Fibroblast of mammary gland (primary cell): ENCODE measurements around the gene DEDD.

ENCODE experiments used
- DNase-seq: peaks from one replicate; pipeline ENCODE4 v3.0.0-alpha.2; 2010; ENCODE audit warnings: low read depth
- H3K4me3 ChIP-seq: 2 replicates; pipeline ENCODE4 v1.5.1; 2011; ENCODE audit warnings: low read depth, mild to moderate bottlenecking, low read length, moderate library complexity; ENCODE audit not compliant: control insufficient read depth
- TF ChIP-seq, protein P1 (sequence below): conservative IDR thresholded peaks from 2 replicates; pipeline ENCODE4 v1.5.1; 2011; ENCODE audit warnings: low read depth, low read length, inconsistent platforms; ENCODE audit not compliant: control insufficient read depth, insufficient read depth

DEDD gene

GRCh38 chr1:161162806-161163205 is 30.3 kb upstream of the DEDD start:
- no peak for DNase-seq
- H3K4me3 ChIP-seq: no peak overlapping the region
- TF ChIP-seq, protein P1, sequence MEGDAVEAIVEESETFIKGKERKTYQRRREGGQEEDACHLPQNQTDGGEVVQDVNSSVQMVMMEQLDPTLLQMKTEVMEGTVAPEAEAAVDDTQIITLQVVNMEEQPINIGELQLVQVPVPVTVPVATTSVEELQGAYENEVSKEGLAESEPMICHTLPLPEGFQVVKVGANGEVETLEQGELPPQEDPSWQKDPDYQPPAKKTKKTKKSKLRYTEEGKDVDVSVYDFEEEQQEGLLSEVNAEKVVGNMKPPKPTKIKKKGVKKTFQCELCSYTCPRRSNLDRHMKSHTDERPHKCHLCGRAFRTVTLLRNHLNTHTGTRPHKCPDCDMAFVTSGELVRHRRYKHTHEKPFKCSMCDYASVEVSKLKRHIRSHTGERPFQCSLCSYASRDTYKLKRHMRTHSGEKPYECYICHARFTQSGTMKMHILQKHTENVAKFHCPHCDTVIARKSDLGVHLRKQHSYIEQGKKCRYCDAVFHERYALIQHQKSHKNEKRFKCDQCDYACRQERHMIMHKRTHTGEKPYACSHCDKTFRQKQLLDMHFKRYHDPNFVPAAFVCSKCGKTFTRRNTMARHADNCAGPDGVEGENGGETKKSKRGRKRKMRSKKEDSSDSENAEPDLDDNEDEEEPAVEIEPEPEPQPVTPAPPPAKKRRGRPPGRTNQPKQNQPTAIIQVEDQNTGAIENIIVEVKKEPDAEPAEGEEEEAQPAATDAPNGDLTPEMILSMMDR: no peak

- no peak for DNase-seq
- TF ChIP-seq, protein P1: no peak
Measured at GRCh38 chr1:161162052-161162451, 29.6 kb upstream of the DEDD start.

DNA sequence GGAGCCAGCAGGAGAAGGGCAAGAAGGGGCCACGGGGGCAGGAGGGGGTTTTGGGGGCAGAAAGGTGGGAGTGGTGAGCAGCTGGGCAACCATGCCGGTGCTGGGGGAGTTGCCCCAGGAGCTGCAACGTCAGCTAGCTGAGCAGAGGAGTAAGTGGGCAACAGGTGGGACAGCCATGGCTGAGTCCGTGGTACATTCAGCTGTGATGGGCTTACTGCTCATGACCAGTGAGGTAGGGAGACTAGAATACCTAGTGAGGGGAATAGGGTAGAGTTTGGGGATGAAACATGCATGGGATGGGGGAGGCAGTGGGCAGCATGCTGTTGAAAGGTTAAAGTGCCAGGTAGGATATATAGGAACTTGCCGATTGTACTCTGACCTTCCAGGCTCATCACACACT is 29.2 kb upstream of the DEDD start:
- H3K4me3 ChIP-seq: no peak overlapping the region
- DNase-seq: no peak
- TF ChIP-seq, protein P1: no peak

More at GRCh38 chr1:161162052-161162451, 29.6 kb upstream of the DEDD start:
- no peak overlapping the region for H3K4me3 ChIP-seq

GRCh38 chr1:161160671-161161145 is 28.2 kb upstream of the DEDD start:
- DNase-seq: no peak
- no peak overlapping the region for H3K4me3 ChIP-seq
- TF ChIP-seq, protein P1: no peak

DNA sequence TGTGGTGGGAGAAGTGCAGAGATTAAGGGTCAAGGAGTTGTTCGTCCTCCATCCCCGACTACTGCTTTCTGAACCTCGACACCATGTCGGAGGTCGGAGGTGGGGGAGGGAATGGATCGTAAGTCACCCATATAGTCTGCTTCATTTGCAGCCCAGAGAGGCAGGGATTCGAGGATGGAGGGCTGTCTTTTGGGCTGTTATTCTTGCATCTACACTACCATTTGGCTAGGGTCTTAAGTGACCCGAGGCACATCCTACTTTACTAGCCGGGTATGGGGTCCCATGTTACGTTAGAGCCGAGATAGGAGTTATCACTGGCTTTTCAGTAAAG is 27.4 kb upstream of the DEDD start:
- H3K4me3 ChIP-seq: peak overlapping the region; percentile 91
- TF ChIP-seq, protein P1: no peak
- no peak for DNase-seq

DNA sequence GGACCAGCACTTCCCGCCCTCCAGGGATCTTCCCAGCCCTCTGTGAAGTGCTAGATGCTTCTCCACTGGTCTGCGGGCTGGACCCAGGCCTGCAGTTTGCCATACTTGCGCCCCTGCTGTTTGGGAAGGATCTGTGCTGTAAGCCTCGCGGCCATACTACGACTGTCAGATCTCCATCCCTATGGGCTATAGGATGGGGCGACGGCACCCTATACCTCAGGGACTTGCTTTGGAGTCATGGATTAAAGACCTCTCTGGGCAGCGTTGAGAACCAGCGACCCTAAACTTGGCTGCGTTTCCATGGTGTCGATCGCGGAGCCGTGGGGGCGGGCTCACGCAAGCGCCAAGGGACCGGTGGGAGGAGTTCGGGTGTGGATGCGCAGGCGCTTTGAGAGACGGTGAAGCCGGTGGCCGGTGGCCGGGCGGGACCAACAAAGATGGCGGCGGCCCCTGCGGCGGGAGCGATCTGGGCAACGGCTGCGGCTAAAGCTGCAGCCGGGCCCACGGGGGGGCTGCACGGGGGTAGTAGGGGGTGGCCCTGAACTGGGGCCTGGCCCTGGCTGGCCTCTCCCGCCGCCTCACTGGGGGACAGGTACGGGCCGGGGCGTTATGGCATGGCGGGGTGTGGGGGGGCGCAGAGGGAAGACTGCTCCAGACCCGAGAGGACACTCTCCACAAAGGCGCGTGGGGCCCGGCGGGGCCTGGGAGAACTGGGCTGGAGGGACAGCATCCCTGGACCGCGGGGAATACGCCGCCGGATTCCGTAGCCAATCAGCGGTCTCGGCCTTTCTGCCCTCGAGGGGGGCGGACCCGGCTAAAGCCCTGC is 26.8 kb upstream of the DEDD start, which contains the start of gene USP21:
TSS of gene USP21 (plus strand) at position 414 of the 826 bp plus-strand sequence. CDS start 1,141 bp downstream, outside the sequence.
- TF ChIP-seq, protein P1: peak; percentile 39

More for the DNA sequence above, 26.8 kb upstream of the DEDD start, which contains the start of gene USP21:
- H3K4me3 ChIP-seq: peak within 1 kb of the TSS; percentile 91
- peak; percentile 84 for DNase-seq
